Measurements from ENCODE around the gene TMEM114. TPM values are rescaled to one million over a fixed set of nuclear protein-coding genes. Genes with fewer than 3 reads are reported as not detected.

Gene TMEM114
- total RNA-seq, 1 donor from 2014 or later: not detected

DNA sequence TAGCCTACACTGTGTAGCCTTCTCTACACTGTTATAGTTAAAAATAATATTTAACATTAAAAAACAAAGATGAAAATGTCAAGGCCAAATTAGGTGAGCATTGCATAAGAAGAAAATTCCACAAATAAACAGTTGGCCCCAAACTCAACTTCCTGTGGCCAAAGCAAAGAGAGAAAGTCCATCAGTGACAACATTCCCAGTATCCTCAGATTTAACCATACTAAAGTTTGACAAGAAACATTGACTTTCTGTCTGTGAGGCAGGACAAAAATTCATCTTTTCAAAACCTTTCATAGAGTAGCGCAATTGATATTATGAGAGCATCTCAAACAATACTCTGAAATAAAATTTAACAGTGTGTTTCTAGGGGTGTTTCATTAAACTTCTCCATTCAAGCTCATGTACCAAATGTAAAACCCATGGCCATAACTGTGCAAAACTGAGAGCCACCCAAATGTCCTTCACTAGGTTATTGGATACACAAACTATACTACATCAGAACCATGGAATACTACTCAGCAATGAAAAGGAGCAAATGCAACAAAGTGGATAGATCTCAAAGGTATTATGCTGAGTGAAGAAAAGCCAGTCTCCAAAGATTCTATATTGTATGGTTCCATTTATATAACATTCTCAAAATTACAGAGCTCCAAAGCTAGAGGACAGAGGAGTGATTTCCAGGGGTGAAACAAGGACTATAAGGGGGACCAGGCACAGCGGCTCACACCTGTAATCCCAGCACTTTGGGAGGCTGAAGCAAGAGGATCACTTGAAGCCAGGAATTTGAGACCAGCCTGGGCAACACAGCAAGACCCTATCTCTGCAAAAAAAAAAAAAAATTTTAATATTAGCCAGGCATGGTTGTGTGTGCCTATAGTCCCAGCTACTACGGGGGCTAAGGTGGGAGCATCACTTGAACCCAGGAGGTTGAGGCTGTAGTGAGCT is 38.7 kb downstream of the TMEM114 start:
- no peak for DNase-seq (ENCODE audit: low read depth in 2 of 2)

- no peak for DNase-seq (ENCODE audit: low read depth in 2 of 2)
Observed at GRCh38 chr16:8550728-8551387, 39.5 kb downstream of the TMEM114 start.

DNA sequence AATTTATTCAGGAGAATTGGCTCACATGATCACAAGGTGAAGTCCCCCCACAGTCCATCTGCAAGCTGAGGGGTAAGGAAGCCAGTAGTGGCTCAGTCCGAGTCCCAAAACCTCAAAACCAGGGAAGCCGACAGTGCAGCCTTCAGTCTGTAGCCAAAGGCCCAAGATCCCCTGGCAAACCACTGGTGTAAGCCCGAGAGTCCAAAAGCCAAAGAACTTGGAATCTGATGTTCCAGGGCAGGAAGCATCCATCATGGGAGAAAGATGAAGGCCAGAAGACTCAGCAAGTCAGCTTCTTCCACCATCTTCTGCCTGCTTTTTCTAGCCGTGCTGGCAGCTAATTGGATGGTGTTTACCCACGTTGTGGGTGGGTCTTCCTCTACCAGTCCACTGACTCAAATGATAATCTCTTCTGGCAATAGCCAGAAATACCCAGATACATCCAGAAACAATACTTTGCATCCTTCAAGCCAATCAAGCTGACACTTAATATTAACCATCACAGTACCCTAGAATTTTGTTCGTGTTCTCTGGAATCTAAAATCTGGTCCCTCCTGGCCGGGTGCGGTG is 40.4 kb downstream of the TMEM114 start:
- DNase-seq (ENCODE audit: low read depth in 2 of 2): no peak

DNA sequence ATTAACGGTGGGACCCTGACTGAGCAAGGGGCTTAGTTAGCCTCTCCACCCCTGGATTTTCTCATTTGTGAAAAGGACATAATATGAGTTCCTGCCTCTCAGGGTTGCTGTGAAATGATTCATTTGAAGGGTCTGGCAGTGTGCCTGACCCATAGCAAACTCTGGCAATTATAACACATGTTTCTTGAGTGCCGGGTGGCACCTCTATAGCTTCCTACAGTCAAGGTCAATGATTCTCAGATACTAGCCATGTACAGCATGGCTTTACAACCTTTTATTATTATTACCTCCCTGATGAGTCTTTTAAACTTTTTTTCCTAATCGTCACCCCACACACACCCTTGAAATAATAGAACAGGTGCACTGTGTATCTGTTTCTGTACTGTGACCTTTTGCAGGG is 42.1 kb downstream of the TMEM114 start:
- no peak for DNase-seq (ENCODE audit: low read depth in 2 of 2)

DNA sequence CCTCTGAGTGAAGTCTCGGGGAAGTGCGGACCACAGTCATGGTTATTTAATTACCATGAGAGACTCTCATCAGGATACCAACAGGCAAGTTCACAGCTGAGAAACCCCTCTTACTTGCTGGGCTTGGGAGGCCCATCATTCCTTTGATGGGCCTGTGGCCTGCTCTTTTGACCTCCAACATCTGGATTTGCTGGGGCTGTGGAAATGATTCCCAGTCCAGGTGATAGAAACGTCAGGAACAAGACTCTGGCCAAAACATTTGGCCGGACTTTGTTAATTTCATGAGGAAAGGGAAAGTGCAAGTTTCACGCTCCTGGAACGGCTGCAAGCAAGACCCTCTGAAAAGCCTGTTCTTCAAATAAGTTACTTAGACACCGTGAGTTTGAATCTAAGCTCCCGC is 42.5 kb downstream of the TMEM114 start:
- DNase-seq (ENCODE audit: low read depth in 2 of 2): no peak

DNA sequence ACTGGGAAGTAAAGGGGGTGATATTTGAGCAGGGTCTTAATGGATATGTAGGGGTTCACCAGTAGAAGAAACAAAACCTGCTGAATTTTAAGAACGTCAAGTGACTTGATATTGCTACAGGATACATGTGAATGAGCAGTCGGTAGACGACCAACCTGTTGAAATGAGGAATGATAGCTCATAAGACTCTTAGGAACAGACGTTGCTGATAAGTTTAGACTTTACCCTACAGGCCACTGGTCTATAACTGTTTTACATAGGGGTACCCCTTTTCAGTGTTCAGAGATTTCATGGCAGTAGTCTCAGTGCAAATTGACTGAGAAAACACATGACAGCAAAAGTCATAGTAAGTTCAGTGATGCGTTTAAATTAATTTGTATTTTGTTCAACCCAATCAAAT is 45.9 kb downstream of the TMEM114 start:
- no peak for DNase-seq (ENCODE audit: low read depth in 2 of 2)

- DNase-seq (ENCODE audit: low read depth in 2 of 2): no peak
Observed at GRCh38 chr16:8543258-8543657, 47.1 kb downstream of the TMEM114 start.

DNA sequence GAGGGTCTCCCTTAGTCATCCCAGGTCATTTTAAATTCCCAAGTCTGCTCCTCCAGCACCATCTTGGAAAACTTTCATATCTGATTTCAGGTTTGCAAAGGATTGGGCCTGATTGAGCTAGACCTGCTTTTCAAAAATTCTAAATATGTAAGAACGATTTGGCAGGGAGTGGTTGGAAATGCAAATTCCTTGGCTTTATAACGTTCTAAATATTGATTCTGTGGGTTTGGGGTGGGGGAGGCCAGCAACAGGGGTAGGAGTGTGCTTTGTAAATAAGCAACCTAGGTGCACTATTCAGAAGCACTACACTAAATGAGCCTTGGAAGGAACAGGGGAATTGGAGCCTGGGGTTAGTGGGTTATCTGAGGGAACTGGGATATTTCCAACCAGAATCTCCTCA is 47.9 kb downstream of the TMEM114 start:
- DNase-seq (ENCODE audit: low read depth in 2 of 2): no peak

DNA sequence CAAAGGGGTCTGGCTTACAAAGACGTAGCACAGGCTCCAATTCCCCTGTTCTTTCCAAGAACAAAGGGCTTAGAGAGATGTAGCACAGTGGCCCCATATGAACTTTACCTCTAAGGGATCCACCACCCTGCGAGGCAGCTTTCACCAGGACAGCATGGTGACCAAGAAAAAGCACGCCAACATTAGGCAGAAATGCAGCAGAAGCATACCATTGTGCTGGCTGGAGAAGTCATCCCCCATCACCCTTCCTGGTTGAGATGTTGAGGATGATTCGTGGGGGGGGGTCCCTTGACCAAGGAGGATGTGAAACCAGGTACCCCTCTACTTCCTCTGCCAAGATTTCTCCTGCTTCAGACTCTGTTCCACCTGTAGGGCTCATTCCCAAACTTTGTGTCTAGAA is 48.4 kb downstream of the TMEM114 start:
- no peak for DNase-seq (ENCODE audit: low read depth in 2 of 2)

DNA sequence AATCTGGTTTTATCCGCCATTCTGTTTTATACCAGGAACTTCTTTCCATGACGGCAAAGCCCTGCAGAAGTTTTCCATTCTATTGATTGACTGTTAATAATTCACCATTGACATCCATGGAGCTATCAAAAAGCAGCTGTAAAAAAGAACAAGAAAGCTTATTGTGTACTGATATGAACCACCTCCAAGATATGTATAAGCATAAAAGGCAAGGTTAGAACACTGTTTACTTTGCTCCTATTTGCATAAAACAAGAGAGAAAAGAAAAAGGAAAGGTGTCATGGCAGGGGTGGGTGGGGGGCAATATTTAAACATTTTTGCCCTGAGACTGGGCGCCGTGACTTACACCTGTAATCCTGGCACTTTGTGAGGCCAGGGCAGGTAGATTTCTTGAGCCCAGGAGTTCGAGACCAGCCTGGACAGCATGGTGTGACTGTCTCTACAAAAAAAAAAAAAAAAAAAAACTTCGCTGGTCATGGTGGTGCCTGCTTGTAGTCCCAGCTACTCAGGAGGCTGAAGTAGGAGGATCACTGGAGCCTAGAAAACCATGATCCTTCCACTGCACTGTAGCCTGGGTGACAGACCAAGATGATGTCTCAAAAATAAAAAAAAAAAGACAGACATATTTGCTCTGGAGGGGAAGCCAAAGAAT is 52.5 kb downstream of the TMEM114 start:
- DNase-seq (ENCODE audit: low read depth in 2 of 2): no peak

DNA sequence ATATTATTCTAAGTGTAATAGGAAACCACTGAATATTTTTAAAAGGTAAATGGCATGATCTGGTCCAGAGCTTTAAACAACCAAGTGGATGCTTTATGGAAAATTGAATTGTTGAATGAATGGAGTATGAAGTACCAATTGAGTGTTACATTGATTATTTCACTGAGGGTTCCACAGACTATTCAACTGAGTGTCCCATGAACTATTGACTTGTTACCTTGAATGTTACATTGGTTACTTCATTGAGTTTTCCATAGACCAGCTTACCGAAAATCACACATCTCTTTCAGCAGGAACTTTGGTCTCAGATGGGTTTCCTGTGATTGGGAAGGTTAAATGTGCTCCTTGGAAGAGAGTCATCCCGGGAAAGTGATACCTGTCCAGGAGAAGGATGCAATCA is 56.8 kb downstream of the TMEM114 start:
- no peak for DNase-seq (ENCODE audit: low read depth in 2 of 2)

DNA sequence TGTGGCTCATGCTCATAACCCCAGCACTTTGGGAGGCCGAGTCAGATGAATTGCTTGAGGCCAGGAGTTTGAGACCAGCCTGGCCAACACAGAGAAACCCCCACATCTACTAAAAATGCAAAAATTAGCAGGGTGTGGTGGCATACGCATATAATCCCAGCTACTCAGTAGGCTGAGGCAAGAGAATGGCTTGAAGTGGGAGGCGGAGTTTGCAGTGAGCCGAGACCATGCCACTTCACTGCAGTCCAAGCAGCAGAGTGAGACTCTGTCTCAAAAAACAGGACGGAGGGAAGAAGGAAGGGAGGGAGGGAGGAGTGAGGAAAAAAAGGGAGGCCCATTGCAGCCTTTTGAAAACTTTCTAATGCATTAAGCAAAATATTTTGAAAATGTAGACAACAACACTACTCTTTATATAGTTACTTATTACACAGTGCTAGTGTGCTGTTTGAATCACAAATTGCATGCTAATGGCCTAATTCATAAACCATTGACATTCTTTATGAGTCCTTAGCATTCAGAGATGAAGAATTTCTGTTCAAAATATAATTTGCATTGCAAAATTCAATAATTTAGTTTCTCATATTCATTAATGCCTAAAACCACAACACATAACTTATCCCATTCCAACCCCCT is 59.4 kb downstream of the TMEM114 start:
- DNase-seq (ENCODE audit: low read depth in 2 of 2): no peak

- DNase-seq (ENCODE audit: low read depth in 2 of 2): no peak
Observed at GRCh38 chr16:8528471-8528870, 61.8 kb downstream of the TMEM114 start.

GRCh38 chr16:8523932-8524331 is 66.4 kb downstream of the TMEM114 start:
- no peak for DNase-seq (ENCODE audit: low read depth in 2 of 2)

DNA sequence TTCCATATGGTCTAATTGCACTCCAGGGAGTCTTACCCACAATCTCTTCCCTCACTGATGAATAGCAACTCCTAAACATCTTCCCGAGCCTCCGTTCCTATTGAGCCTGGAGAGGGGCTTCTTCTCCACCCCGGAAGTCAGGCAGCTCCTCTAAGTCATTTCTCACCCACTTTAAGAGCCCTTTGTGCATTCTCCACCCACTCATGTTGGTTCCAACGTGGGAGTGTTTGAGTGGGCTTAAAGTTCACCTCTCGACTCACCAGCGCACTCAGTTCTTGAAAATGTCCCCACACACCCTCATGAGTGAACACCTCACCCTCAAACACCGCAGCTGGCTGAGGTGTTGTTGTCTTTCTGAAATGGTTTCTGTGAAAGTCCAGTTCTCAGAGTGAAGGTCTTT is 67.6 kb downstream of the TMEM114 start:
- DNase-seq (ENCODE audit: low read depth in 2 of 2): no peak

GRCh38 chr16:8519643-8520042 is 70.7 kb downstream of the TMEM114 start:
- DNase-seq (ENCODE audit: low read depth in 2 of 2): no peak

Other genes with a start within 250 kb of the TMEM114 start
- 8.9 and 14.9 TPM in 2 replicates for gene METTL22, start 31.2 kb upstream of the TMEM114 start, total RNA-seq
- 1.2 and 2.0 TPM in 2 replicates for gene ABAT, start 84.1 kb upstream of the TMEM114 start, total RNA-seq
- gene TMEM186, start 207.1 kb upstream of the TMEM114 start, total RNA-seq: 4.4 and 4.8 TPM in 2 replicates
- 13.5 and 17.8 TPM in 2 replicates for gene PMM2, start 207.3 kb upstream of the TMEM114 start, total RNA-seq